Epithelial cell of proximal tubule (primary cell): ENCODE measurements around the gene ZNF296. TPM values are rescaled to one million over a fixed set of nuclear protein-coding genes. Genes with fewer than 3 reads are reported as not detected.

Experiments
- DNase-seq: peaks from one replicate; pipeline ENCODE4 v3.0.0-alpha.2; 2011; ENCODE audit warnings: low read depth
- H3K4me3 ChIP-seq: 2 replicates; pipeline ENCODE4 v1.5.1; 2011; ENCODE audit warnings: low read depth, mild to moderate bottlenecking, low read length
- total RNA-seq: library from RNA; depleted of rRNA; stranded (reverse); fragments of >200 nt; gene quantifications from 2 replicates; pipeline ENCODE4 v1.2.3, GENCODE V29; 2015
- TF ChIP-seq, protein P1 (sequence below): conservative IDR thresholded peaks from 2 replicates; pipeline ENCODE4 v1.5.1; 2012; ENCODE audit warnings: low read depth, mild to moderate bottlenecking, low read length

Gene ZNF296
- total RNA-seq, 1 donor from 2014 or later: 1.7 TPM

GRCh38 chr19:45094137-45094536 lies 17.9 kb upstream of the ZNF296 start:
- no peak for DNase-seq
- peak overlapping the region; percentile 87 for H3K4me3 ChIP-seq
- TF ChIP-seq, protein P1, sequence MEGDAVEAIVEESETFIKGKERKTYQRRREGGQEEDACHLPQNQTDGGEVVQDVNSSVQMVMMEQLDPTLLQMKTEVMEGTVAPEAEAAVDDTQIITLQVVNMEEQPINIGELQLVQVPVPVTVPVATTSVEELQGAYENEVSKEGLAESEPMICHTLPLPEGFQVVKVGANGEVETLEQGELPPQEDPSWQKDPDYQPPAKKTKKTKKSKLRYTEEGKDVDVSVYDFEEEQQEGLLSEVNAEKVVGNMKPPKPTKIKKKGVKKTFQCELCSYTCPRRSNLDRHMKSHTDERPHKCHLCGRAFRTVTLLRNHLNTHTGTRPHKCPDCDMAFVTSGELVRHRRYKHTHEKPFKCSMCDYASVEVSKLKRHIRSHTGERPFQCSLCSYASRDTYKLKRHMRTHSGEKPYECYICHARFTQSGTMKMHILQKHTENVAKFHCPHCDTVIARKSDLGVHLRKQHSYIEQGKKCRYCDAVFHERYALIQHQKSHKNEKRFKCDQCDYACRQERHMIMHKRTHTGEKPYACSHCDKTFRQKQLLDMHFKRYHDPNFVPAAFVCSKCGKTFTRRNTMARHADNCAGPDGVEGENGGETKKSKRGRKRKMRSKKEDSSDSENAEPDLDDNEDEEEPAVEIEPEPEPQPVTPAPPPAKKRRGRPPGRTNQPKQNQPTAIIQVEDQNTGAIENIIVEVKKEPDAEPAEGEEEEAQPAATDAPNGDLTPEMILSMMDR: no peak

GRCh38 chr19:45092747-45093678 lies 16.7 kb upstream of the ZNF296 start, which contains the start of gene PPP1R37:
Gene PPP1R37 (plus strand): TSS chr19:45093179. CDS start chr19:45093326, 147 bp downstream.
- DNase-seq: peak; percentile 90
- H3K4me3 ChIP-seq: peak within 1 kb of the TSS; percentile 87
- TF ChIP-seq, protein P1: no peak

GRCh38 chr19:45091031-45091923 lies 15.0 kb upstream of the ZNF296 start:
- TF ChIP-seq, protein P1: no peak
- peak; percentile 85 for DNase-seq
- H3K4me3 ChIP-seq: peak overlapping the region; percentile 87

- DNase-seq: no peak
- peak overlapping the region; percentile 87 for H3K4me3 ChIP-seq
- TF ChIP-seq, protein P1: no peak
Measured at GRCh38 chr19:45090606-45091005, 14.3 kb upstream of the ZNF296 start.

- no peak overlapping the region for H3K4me3 ChIP-seq
- TF ChIP-seq, protein P1: no peak
- no peak for DNase-seq
Measured at GRCh38 chr19:45090034-45090433, 13.8 kb upstream of the ZNF296 start.

- DNase-seq: no peak
- TF ChIP-seq, protein P1: no peak
Measured at GRCh38 chr19:45087531-45087930, 11.3 kb upstream of the ZNF296 start.

More at GRCh38 chr19:45087531-45087930, 11.3 kb upstream of the ZNF296 start:
- H3K4me3 ChIP-seq: no peak overlapping the region
